Testis (tissue), 3 donors: ENCODE data around the gene TMEM229B. TPM values are rescaled to one million over a fixed set of nuclear protein-coding genes. Genes with fewer than 3 reads are reported as not detected.

Experiments used
- DNase-seq: peaks from one replicate; pipeline ENCODE4 v3.0.0-alpha.2; 2019
- H3K27ac ChIP-seq, 2 donors: fragments of 200-600 bp; sonication (generic); one replicate each; pipeline ENCODE4 v1.5.1; 2019
- H3K27me3 ChIP-seq: fragments of 200-600 bp; sonication (generic); one replicate; pipeline ENCODE4 v1.5.1; 2019
- H3K36me3 ChIP-seq: fragments of 200-600 bp; sonication (generic); one replicate; pipeline ENCODE4 v1.5.1; 2017; ENCODE audit warnings: low read depth; ENCODE audit errors: missing control alignments
- H3K4me1 ChIP-seq: fragments of 200-600 bp; sonication (generic); one replicate; pipeline ENCODE4 v1.5.1; 2019
- H3K4me3 ChIP-seq, 2 donors: fragments of 200-600 bp; sonication (generic); one replicate each; pipeline ENCODE4 v1.5.1; 2017 to 2019
- H3K9me3 ChIP-seq: fragments of 200-600 bp; sonication (generic); one replicate; pipeline ENCODE4 v1.5.1; 2017
- CTCF ChIP-seq, 3 experiments: fragments of 450-650 bp in 2 of 3; fragments of 200-600 bp in 1 of 3; sonication (generic) in 1 of 3; IDR thresholded peaks; one replicate each; pipeline ENCODE4 v1.5.1; 2016 to 2019; ENCODE audit warnings: antibody characterized with exemption in 3 of 3, mild to moderate bottlenecking in 2 of 3, moderate library complexity in 1 of 3
- POLR2A ChIP-seq: fragments of 450-650 bp; IDR thresholded peaks from one replicate; pipeline ENCODE4 v1.6.1; 2017; ENCODE audit warnings: antibody characterized with exemption, mild to moderate bottlenecking, moderate library complexity
- WGBS, 2 donors: methylation state at CpG; one replicate each; pipeline ENCODE4 v1.1.5; 2018; 5-methylcytosine and 5-hydroxymethylcytosine counted together
- intact Hi-C: fragments of 100-400 bp; cut with DNase I; formaldehyde crosslinking; loops from one replicate; pipeline ENCODE4 v1.15.1; 2023; ENCODE audit warnings: low total_unique reads
- polyA plus RNA-seq: library from polyadenylated mRNA; stranded (reverse); fragments of 350-450 nt; fragmentation: Illumina TruSeq; extraction: RNeasy Lipid Tissue Mini Kit (QIAGEN cat#74804); gene quantifications from one replicate; pipeline ENCODE4 v1.2.3, GENCODE V29; 2014; ENCODE audit warnings: low read depth, low replicate concordance; ENCODE audit not compliant: insufficient read depth
- total RNA-seq, 2 donors: library from RNA; depleted of rRNA; stranded (reverse); fragments of >200 nt; gene quantifications; one replicate each; pipeline ENCODE4 v1.2.3, GENCODE V29; 2016

TMEM229B gene
- total and polyA plus RNA-seq, 3 donors from 2014 or later, result 12.6 to 77.4 (median 59.6) TPM

GRCh38 chr14:67447033-67447381 lies 41.5 kb downstream of the TMEM229B start:
- Histone ChIP-seq H3K4me3 (no peak overlapping the region), H3K27ac (no peak overlapping the region), H3K4me1 (no peaks in the 10 kb centered on the region), H3K9me3 (no peaks in the 10 kb centered on the region), H3K36me3 (no peaks in the 10 kb centered on the region), H3K27me3 (no peaks in the 10 kb centered on the region)
- intact Hi-C loops, result no loop called here
- 71 to 84% methylated on average over 1 of the region's 1 CpG for WGBS, 2 donors
- no peak for TF ChIP-seq CTCF (IDR thresholded peaks at IDR 0.05)
- TF ChIP-seq POLR2A, result no peak
- DNase-seq, result no peak

- Histone ChIP-seq H3K4me1 (no peaks in the 10 kb centered on the region), H3K9me3 (no peaks in the 10 kb centered on the region), H3K36me3 (no peaks in the 10 kb centered on the region), H3K27ac (no peak overlapping the region), H3K27me3 (no peaks in the 10 kb centered on the region), H3K4me3 (no peak overlapping the region)
- TF ChIP-seq POLR2A (no peak), CTCF (IDR thresholded peaks at IDR 0.05) (no peak)
- 64 to 75% methylated on average over 8 of the region's 8 CpGs for WGBS, 2 donors
- DNase-seq, result no peak
- intact Hi-C loops, result no loop called here
Measured at GRCh38 chr14:67446371-67447032, 42.0 kb downstream of the TMEM229B start.

GRCh38 chr14:67444395-67444794 lies 44.1 kb downstream of the TMEM229B start:
- no peaks in the 10 kb centered on the region for H3K27me3 ChIP-seq
- H3K9me3 ChIP-seq, result no peaks in the 10 kb centered on the region
- no peak overlapping the region for H3K4me3 ChIP-seq
- H3K36me3 ChIP-seq, result no peaks in the 10 kb centered on the region
- no peak for TF ChIP-seq CTCF (IDR thresholded peaks at IDR 0.05)
- TF ChIP-seq POLR2A, result no peak
- H3K4me1 ChIP-seq, result no peaks in the 10 kb centered on the region
- H3K27ac ChIP-seq, result no peak overlapping the region
- DNase-seq, result no peak
- intact Hi-C loops, result no loop called here
- 74 to 87% methylated on average over 3 of the region's 3 CpGs for WGBS, 2 donors

GRCh38 chr14:67442139-67442906 lies 46.2 kb downstream of the TMEM229B start:
- TF ChIP-seq POLR2A, result no peak
- TF ChIP-seq CTCF (IDR thresholded peaks at IDR 0.05), result no peak
- Histone ChIP-seq H3K27ac (no peak overlapping the region), H3K9me3 (no peaks in the 10 kb centered on the region), H3K4me1 (peaks cover 8% of the 10 kb centered on the region), H3K27me3 (no peaks in the 10 kb centered on the region), H3K36me3 (no peaks in the 10 kb centered on the region), H3K4me3 (no peak overlapping the region)
- DNase-seq, result no peak
- intact Hi-C loops, result no loop called here
- WGBS, 2 donors, result 65 to 68% methylated on average over 8 of the region's 8 CpGs
